GM19452 (cell line): ENCODE results near the gene TRMT61B.

ENCODE experiments used
- ATAC-seq: cut with Tn5 transposase; IDR thresholded peaks from one replicate; pipeline ENCODE4 v1.9.1; 2021; ENCODE audit not compliant: unreplicated experiment

Gene TRMT61B

GRCh38 chr2:28868611-28869010 lies 1.5 kb downstream of the TRMT61B start:
- ATAC-seq: no peak

GRCh38 chr2:28855977-28856376 lies 14.1 kb downstream of the TRMT61B start:
- ATAC-seq: no peak

DNA sequence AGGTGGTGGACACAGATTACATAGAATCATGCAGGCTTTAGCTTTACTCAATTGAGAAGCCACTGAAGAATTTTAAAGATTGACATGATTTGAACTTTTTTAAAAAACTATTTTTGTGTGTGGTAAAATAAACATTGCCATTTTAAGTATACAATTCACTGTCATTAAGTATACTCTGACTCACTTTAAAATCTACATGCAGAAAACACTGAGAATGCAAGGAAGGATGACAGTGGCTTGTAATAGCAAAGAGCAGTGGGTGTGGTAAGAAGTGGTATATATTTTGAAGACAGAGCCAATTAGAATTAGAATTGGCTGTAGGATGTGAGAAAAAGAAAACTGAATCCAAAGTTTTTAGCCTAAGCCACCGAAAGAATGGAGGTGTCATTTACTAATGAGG lies 14.9 kb downstream of the TRMT61B start:
- ATAC-seq: no peak

DNA sequence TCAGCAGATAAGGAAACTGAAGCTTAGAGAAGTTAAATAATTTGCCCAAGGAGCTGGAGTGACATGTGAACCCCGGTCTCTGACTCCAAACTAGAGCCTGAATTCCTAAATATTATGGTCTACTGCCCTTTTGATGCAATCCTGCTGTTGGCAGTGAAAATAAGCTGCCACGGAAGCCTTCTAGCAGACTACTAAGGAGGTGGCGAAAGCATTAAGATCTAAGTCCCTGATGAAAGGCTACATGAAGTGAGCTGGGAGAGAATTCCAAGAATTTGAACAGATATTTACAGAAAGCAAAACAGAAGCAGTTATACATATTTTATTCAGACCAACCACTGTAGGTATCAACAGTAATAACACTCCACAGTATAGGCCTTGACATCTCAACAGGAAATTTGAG lies 28.1 kb downstream of the TRMT61B start:
- no peak for ATAC-seq

- no peak for ATAC-seq
These were observed 31.1 kb downstream of the TRMT61B start for GRCh38 chr2:28838971-28839370.

DNA sequence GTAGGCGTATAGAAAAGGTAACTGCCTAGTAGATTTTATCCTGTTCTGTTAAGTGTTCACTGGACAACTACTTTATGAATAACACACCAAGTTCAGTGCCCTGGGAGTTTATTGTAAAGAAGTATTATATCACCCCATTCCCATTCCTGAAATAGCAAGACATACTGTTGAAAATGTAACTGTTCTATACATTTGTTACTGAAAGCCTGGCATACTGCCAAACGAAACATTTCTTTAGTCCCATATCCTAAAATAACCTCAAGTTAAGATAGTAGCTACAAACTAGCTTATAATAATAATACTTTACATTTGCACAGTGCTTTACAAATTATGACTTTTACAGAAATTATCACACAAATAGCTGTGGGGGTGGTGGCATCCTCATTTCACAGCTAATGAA lies 34.3 kb downstream of the TRMT61B start:
- ATAC-seq: no peak

GRCh38 chr2:28833740-28834470 lies 36.2 kb downstream of the TRMT61B start:
- no peak for ATAC-seq

GRCh38 chr2:28828382-28828781 lies 41.7 kb downstream of the TRMT61B start:
- no peak for ATAC-seq

DNA sequence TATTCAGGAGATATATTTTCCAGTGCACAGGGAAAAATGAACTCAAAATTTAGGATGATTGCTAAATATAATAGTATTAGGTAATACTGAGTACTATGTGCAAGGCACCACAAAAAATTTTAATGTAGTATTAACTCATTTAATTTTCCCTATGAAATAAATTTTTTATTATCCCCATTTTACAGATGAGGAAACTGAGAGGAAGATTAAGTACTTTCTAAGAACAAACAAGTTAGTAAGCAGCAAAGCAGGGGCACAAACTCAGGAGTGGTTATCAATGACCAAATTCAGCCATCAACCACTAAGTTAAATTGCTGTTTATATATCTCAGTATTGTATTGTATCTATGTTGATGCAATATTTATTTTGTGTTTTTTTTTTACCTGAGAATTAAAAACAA lies 45.2 kb downstream of the TRMT61B start:
- no peak for ATAC-seq

GRCh38 chr2:28824207-28824606 lies 45.9 kb downstream of the TRMT61B start:
- ATAC-seq: no peak

DNA sequence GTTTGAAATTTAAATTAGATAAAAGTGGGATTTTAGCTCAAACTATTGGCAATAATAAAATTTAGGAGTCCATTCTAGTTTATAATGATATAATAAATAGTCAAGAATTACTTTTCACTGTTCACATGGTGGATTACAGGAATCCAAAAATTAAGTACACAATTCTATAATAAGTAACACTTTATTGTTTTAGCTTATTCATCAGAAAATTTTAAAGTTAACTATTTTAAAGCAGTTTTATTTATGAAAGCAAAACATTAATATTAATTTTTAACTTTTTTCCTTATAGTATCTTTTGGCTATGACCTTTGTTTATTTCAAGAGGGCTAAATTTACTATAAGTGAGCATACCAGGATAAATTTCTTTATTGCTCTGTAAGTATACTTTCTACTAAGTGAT lies 48.1 kb downstream of the TRMT61B start:
- ATAC-seq: no peak

GRCh38 chr2:28821295-28821958 lies 48.7 kb downstream of the TRMT61B start:
- ATAC-seq: no peak

- ATAC-seq: no peak
These were observed 52.1 kb downstream of the TRMT61B start for GRCh38 chr2:28818053-28818452.

- peak; percentile 82 for ATAC-seq
These were observed 59.5 kb downstream of the TRMT61B start, which contains the start of gene SPDYA for GRCh38 chr2:28810384-28811285. TSS of gene SPDYA (plus strand) at chr2:28810834. CDS start at chr2:28816015, 5,181 bp downstream.

DNA sequence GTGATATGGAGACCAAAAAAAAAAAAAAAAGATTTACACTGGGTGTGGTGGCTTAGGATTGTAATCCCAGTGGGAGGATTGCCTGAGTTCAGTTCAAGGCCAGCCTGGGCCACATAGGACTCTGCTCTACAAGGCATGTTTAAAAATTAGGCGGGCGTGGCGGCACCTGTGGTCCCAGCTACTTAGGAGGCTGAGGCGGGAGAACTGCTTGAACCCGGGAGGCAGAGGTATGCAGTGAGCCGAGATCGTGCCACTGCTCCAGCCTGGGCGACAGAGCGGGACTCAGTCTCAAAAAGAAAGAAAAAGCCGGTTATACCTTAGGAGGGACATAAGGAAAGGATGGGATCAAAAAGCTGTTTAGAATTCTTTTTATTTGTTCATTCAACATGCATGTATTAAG lies 60.2 kb downstream of the TRMT61B start:
- ATAC-seq: no peak

- no peak for ATAC-seq
These were observed 67.1 kb downstream of the TRMT61B start for GRCh38 chr2:28802975-28803429.

GRCh38 chr2:28801726-28802125 lies 68.4 kb downstream of the TRMT61B start:
- ATAC-seq: no peak
